ENCODE data around the gene ELP6. TPM values are rescaled to one million over a fixed set of nuclear protein-coding genes. Genes with fewer than 3 reads are reported as not detected.
A peak's percentile ranks its signal among the peaks of the same experiment; 100 is the strongest.

The ELP6 gene
- polyA plus RNA-seq, 1 of the 3 experiments (the other 2 are of a cell fraction) = 79.8 TPM

DNA sequence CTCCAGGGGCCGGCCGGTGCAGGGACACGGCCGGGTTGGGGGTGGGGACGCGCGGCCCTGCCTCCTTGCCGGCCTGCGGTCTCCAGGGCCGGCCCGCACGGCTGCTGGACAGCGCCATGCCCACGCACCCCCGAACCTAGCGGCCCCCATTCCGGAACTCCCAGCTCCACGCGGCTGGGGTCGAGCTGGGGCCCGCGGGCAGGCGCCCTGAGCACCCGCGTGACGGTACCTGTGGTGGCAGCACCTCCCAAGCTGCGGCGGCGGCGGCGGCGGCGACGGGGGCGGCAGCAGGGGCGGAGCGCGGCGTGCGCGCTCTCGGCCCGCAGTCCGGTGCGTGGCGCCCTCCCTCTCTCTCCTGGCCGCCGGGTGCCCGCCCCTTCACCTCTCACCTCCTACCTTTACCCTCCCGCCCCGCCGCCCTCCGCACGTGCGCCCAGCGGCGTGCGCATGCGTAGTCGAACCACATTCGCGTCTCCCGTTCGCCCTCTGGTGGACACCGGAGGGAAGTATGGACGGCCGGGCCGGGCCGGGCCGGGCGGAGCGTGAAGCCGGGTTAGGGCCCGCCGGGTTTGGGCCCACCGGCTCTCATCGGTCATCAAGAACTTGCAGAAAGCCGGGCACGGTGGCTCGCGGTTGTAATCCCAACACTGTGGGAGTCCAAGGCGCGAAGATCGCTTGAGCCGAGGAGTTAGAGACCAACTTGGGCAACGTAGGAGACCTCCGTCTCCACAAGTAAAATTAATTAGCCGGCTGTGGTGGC, 37.8 kb downstream of the ELP6 start, which contains the start of gene SCAP (continued):
- TF ChIP-seq NRF1 (IDR thresholded peaks at IDR 0.05; ENCODE audit: low read depth, low read length) = peak; percentile 83
- TF ChIP-seq, protein P1, sequence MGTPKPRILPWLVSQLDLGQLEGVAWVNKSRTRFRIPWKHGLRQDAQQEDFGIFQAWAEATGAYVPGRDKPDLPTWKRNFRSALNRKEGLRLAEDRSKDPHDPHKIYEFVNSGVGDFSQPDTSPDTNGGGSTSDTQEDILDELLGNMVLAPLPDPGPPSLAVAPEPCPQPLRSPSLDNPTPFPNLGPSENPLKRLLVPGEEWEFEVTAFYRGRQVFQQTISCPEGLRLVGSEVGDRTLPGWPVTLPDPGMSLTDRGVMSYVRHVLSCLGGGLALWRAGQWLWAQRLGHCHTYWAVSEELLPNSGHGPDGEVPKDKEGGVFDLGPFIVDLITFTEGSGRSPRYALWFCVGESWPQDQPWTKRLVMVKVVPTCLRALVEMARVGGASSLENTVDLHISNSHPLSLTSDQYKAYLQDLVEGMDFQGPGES (IDR thresholded peaks at IDR 0.05; ENCODE audit: low read depth, low read length) = no peak
- peak; percentile 79 for TF ChIP-seq MXI1 (IDR thresholded peaks at IDR 0.05; ENCODE audit: low read depth, low read length)
- TF ChIP-seq, protein P2, sequence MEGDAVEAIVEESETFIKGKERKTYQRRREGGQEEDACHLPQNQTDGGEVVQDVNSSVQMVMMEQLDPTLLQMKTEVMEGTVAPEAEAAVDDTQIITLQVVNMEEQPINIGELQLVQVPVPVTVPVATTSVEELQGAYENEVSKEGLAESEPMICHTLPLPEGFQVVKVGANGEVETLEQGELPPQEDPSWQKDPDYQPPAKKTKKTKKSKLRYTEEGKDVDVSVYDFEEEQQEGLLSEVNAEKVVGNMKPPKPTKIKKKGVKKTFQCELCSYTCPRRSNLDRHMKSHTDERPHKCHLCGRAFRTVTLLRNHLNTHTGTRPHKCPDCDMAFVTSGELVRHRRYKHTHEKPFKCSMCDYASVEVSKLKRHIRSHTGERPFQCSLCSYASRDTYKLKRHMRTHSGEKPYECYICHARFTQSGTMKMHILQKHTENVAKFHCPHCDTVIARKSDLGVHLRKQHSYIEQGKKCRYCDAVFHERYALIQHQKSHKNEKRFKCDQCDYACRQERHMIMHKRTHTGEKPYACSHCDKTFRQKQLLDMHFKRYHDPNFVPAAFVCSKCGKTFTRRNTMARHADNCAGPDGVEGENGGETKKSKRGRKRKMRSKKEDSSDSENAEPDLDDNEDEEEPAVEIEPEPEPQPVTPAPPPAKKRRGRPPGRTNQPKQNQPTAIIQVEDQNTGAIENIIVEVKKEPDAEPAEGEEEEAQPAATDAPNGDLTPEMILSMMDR (IDR thresholded peaks at IDR 0.05) = peak; percentile 79
- TF ChIP-seq GATA2 (CRISPR knock-in tag; IDR thresholded peaks at IDR 0.05) = no peak
- TF ChIP-seq ELF1 (IDR thresholded peaks at IDR 0.05) = no peak

DNA sequence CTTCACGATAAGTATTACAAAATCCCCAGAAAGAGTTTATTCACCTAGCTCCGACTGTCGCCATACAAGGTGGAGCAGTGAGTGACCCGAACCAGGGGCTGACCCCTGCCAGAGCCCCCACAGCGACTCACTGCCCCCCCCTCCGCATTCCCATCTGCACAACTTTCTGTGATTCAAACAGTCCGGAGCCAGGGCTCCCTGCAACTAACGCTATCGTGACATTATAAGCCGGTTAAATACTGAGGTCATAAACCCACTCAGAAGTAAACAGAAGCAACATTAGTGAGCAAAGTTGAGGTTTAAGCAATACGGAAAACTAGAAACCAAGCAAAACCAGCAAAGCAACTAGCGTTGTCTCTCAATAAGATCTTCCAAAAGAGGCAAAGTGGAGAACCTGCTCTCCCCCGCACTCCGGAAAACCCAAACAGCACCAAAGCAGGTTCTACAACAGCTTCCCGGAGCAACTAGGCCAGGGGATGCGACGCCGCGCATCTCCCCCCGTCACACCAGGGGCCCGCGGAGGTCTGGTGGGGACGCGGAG, 38.4 kb downstream of the ELP6 start:
- TF ChIP-seq, protein P1 (IDR thresholded peaks at IDR 0.05; ENCODE audit: low read depth, low read length) = no peak
- peak; percentile 29; the same call in 1 of the 2 replicates for TF ChIP-seq SIN3A (IDR thresholded peaks at IDR 0.05; ENCODE audit: borderline replicate concordance, low read depth, low read length)
- H3F3A ChIP-seq (replicated peaks; ENCODE audit: insufficient read depth) = no peaks in the 10 kb centered on the region
- WGBS (ENCODE audit: low lambda C conversion rate) = 2% methylated on average over 18 of the region's 24 CpGs

DNA sequence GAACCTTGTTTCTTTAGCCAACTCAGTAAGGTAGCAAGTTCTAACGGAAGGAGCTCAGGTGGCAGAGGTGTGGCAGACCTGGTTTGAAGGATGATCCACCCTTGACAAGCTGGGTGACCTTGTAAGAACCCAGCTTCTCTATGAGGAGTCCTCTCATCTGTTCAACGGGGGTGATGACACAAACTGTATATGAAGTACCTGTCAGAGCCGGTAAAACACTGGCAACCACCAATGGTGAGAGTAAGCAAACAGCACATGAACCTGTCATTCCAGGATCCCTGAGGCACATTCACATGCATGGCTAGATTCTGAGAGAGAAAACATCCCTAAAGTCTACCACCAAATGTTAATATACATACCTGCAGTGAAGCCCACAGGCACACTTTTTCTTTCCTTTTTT, 40.1 kb downstream of the ELP6 start:
- peaks cover 0 to 5% of the 10 kb centered on the region in 2 experiments; a peak in 1 of 4 replicates for H3K4me1 ChIP-seq (ENCODE audit: control insufficient read depth in 1 of 2, insufficient read depth in 2 of 2, low read depth in 1 of 2, low read length in 1 of 2)
- no peak overlapping the region for H2AFZ ChIP-seq (ENCODE audit: low read depth)
- TF ChIP-seq NFIC (IDR thresholded peaks at IDR 0.05; ENCODE audit: borderline replicate concordance) (no peak), YY1 (IDR thresholded peaks at IDR 0.05; ENCODE audit: low read depth) (no peak), FOXJ3 (CRISPR knock-in tag; IDR thresholded peaks at IDR 0.05) (no peak)
- no peaks in the 10 kb centered on the region for H3F3A ChIP-seq (replicated peaks; ENCODE audit: insufficient read depth)
- no peak for DNase-seq
- H3K36me3 ChIP-seq (replicated peaks in 1 of 2; ENCODE audit: control insufficient read depth in 1 of 2, insufficient read depth in 2 of 2, low read length in 1 of 2) = no peaks in the 10 kb centered on the region
- no peak overlapping the region for H3K4me2 ChIP-seq
- H3K9me3 ChIP-seq = no peaks in the 10 kb centered on the region
- ChIA-PET POLR2A (no interaction called here), CTCF (no interaction called here)
- H3K4me3 ChIP-seq (ENCODE audit: low read depth in 2 of 2, low read length in 1 of 2) = no peak overlapping the region
- no peaks in the 10 kb centered on the region for H3K27me3 ChIP-seq (ENCODE audit: insufficient read depth)
- no peaks in the 10 kb centered on the region for H3K9me2 ChIP-seq
- H3K27ac ChIP-seq (ENCODE audit: low read depth in 2 of 2, low read length in 1 of 2) = no peak overlapping the region
- no peak overlapping the region for H3K9ac ChIP-seq
- H4K20me1 ChIP-seq (ENCODE audit: insufficient read depth) = peaks cover 32% of the 10 kb centered on the region
- H3K79me2 ChIP-seq (ENCODE audit: insufficient read depth) = peaks cover 70% of the 10 kb centered on the region
- 62% methylated on average over 3 of the region's 3 CpGs for WGBS (ENCODE audit: low lambda C conversion rate)

More for the DNA sequence above, 38.4 kb downstream of the ELP6 start:
- Histone ChIP-seq H3K4me3 (ENCODE audit: low read depth in 2 of 2, low read length in 1 of 2) (peak overlapping the region; percentile 74 to 98), H3K4me2 (peak overlapping the region; percentile 77), H4K20me1 (ENCODE audit: insufficient read depth) (peaks cover 24% of the 10 kb centered on the region), H3K9me3 (no peaks in the 10 kb centered on the region), H3K79me2 (ENCODE audit: insufficient read depth) (peaks cover 54% of the 10 kb centered on the region), H2AFZ (ENCODE audit: low read depth) (peak overlapping the region; percentile 63), H3K36me3 (replicated peaks in 1 of 2; ENCODE audit: control insufficient read depth in 1 of 2, insufficient read depth in 2 of 2, low read length in 1 of 2) (no peaks in the 10 kb centered on the region), H3K9me2 (no peaks in the 10 kb centered on the region), H3K27ac (ENCODE audit: low read depth in 2 of 2, low read length in 1 of 2) (peak overlapping the region; percentile 60 to 66), H3K27me3 (ENCODE audit: insufficient read depth) (no peaks in the 10 kb centered on the region), H3K4me1 (ENCODE audit: control insufficient read depth in 1 of 2, insufficient read depth in 2 of 2, low read depth in 1 of 2, low read length in 1 of 2) (peaks cover 0 to 5% of the 10 kb centered on the region in 2 experiments; a peak in 1 of 4 replicates), H3K9ac (peak overlapping the region; percentile 73)
- POLR2A ChIA-PET = interaction anchor here (2.4 kb wide), 1 partner anchor 54 kb away, joined by 12 read pairs; no protein-coding TSS in a partner anchor
- peak; percentile 50 for DNase-seq
- CTCF ChIA-PET = interaction anchor here (0.6 to 4.1 kb wide), 15 partner anchors 8 to 630 kb away, joined by 3 to 64 read pairs (median 4); no protein-coding TSS in a partner anchor
